GM19468 (cell line): ENCODE data around the gene IL1R1.
"Not testable (repeated sequence)": the region's sequence is repeated elsewhere in the genome, so short reads cannot be mapped to it uniquely, and the experiment has no call there.

ENCODE experiments used
- ATAC-seq: cut with Tn5 transposase; IDR thresholded peaks from one replicate; pipeline ENCODE4 v1.9.1; 2021; ENCODE audit warnings: mild to moderate bottlenecking, moderate library complexity, moderate number of reproducible peaks; ENCODE audit not compliant: unreplicated experiment; ENCODE audit errors: extremely low read depth

Gene IL1R1

DNA sequence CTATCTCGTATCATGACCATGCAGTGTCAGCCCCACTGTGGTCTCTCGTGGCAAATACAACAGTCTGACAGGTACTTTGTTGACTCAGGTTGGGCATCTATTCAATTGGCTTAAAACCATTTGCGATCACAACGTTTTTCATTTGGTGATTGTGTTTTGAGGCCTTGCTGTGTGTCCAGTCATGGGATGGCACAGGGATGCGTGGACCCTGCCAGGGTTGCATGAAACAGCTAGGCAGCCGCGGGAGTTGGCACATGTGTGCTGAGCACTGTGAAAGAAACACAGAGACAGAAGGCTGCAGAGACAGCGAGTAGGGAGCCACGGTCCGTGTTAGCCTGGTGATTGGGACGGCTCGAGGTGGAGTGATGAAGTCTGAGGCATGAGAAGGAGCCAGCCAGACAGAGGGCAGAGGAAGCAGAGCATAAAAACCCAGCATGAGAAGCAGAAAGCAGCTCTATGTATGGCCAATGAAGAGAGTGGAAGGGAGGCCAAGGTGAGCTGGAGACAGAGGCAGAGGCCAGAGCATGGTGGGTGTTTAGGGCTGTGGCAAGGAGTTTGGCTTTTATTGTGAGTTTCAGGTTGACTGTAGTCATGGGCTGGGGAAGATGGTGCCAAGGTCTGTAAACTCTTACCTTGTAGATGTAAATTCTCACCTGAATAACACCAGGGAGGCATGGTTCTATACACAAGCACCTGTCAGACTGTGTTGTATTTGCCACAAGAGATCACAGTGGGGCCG is 31.8 kb upstream of the IL1R1 start:
- no peak for ATAC-seq

DNA sequence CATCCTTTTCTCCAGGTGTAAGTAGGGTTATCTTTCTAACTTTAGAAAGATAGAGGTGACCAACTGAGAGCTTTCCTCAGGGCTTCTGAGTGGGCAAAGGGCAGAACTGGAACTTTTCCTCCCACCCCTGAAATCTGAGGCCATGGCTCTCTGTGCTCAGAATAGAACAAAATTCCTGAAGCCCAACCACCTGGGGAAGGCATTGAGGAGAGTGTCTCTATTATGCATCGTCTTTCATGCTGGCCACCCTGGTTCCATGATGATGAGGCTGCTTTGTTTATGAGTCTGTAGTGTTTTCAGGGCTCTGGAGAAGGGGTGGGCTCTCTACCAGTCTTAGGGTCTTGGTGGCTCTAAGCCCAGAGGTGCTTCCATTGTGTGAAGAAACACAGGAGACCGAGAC is 30.7 kb upstream of the IL1R1 start:
- no peak for ATAC-seq

DNA sequence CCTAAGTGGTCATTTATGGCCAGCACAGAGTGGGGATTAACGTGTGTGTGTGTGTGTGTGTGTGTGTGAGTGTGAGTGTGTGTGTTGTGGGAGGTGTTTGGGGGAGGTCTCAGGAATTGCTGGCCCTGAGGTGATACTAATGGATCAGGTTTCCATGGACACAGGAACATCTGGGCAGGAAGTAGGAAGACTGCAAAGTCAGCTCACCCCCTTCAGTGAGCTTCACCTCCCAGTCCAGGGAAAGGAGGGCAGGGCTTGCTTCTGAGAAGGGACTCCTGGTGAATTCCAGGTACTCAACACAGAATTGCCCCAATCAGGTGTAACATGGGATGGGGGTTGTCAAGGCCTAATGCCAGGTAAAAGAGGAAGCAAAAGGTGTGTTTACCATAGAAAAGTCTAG is 30.3 kb upstream of the IL1R1 start:
- ATAC-seq, result no peak

DNA sequence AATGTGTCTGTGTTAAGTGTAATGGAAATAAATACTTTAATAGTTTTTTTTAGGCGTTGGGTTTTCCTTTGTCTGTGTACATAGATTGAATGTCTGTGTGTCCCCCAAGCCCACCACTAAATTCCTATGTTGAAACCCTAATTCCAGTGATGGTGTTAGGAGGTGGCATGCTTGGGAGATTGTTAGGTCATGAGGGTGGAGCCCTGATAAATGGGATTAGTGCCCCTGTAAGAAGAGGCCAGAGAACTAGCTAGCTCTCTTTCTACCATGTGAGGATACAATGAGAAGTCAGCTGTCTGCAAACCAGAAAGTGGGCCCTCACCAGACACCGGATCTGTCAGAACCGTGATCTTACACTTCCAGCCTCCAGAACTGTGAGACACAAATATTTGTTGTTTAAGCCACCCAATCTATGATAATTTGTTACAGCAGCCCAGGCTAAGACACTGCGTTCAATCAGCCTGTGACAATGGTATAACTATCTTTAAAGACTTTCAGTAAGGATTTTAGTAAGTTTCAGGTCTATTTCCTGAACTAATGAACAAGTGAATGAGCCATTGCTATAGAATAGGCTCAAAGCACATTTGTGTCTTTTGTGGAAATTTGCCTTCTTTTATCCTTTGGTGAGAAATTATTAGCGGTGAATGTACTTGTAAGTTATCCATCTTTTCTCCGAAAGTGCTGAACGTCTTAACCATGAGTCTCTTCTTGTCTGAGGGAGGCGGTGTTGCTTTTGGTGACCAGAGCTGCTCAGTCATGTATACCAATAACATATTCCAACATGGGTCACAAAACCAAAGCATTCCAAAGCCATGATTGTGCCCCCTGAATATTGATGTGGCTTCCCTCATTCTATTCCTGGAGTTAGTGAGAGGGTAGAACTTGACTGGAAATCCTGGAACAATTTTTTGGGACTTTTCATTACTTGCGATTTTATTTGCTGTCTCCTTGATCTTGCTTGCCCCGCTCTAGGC is 29.6 kb upstream of the IL1R1 start:
- no peak for ATAC-seq

DNA sequence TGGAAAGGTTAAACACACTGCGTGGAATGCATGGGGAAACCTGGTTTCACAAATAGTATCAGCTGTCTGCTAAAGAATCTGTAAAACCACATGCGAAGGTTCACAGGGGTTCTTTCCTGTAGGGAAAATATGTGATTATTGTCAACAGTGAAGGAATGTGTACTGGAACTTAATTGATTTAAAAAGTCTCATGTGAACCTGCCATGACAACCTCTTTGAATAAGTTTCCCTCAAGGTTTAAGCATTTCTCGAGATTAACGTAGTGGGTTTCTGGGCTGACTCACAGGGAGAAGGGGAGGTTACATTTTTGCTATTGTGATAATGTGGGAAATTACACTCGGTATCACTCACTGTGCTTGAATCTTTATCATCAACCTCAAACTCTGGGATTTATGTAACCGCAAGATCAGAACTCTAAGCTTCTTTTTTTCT is 28.2 kb upstream of the IL1R1 start:
- ATAC-seq, result no peak

DNA sequence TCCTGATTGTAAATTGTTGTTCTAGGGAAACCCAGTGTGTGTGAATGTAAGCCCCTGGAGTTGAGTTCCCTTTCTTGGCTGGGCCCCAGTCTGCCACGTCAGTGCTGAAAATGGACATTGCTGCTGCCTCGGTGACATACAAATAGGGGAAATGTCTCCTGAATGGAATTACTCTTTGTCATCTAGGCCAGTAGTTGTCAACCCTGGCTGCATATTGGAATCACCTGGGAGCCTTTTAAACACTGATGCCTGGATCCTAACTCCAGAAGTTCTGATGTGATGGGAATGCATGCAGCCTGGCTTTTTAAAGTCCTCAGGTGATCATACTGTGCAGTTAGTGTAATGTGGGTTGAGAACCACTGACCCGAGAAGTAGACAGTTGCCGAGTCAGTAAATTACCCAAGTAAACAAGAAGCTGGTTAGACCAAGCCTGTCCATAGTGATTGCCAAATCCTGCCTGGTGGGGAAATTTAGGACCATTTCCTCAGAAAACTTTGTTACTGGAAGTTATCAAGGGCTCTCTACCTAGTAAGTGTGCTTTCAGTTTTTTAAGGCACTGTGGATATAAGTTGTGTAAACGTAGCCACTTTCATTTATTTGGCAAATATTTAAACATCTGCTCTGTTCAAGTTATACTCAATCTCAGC is 27.6 kb upstream of the IL1R1 start:
- no peak for ATAC-seq

DNA sequence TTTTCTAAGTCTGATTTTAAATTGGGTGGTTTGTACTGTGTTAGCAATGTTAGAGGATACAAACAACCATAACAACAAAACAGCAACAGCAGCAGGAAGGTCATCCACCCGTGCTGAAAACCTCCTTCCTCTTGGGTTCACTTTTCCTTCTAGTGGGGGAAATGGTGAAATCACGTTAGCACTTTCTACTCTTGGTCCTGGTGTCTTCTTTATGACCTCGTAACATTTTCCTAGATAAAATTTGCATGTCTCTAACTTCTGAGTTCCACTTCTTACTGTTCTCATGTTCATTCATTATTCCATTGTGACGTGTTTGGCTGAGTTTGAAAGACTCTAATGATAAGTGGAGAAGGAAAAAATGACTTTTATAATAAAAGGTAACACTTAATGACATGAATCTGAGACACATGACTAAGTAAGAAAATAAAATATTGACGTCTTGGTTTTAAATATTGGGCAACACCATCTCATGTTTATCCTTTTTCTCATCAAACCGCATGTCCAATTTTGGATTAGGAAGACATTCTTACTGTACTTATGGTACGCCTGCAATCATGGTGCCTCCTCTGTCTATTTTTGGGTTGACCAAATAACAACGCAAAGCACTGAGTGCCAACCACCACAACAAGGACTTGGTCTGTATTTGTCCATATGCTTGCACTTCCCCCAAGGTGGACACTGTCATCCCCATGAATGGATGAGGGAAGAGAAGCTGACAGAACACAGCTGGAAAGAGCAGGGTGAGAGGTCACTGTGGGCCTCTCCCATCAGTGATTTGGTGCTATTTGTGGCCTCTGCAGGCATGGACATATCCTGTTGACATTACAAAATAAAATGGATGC is 25.7 kb upstream of the IL1R1 start:
- ATAC-seq, result no peak

DNA sequence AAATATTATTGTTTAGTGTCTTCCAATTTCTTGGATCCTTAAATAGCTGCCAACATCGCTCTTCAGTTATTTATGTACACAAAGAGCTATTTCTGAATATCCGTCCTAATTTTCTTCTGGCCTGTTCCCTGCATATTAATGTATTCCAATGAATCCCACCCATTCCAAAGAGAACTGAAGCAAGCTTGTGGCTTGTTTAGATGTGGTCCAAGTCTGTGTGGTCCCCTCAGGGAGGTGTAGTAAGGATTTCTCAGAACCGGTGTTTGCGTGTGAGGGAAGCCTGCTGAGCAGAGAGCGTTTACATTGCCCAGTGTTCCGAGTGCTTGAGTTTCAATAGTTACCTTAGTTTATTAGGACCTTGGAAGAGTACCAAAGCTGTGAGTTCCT is 25.1 kb upstream of the IL1R1 start:
- no peak for ATAC-seq

DNA sequence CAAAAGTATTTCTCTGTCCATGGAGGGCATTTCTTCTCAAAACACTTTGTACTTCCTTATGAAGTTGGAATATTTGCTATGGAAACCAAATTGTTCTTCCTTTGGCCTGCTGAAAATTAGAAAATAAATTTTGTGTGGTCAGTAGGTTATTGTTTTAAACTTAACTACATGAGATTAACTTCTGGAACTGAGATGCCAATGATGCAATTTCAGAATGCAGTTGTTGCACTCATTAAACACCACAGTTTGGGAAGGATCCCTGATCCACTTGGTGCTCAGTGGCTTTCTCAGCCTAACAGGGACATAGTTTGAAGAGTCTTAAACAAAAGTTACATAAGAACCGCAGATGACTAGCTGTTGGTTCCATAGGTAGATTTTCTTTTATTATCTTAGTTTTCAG is 23.3 kb upstream of the IL1R1 start:
- ATAC-seq, result no peak

DNA sequence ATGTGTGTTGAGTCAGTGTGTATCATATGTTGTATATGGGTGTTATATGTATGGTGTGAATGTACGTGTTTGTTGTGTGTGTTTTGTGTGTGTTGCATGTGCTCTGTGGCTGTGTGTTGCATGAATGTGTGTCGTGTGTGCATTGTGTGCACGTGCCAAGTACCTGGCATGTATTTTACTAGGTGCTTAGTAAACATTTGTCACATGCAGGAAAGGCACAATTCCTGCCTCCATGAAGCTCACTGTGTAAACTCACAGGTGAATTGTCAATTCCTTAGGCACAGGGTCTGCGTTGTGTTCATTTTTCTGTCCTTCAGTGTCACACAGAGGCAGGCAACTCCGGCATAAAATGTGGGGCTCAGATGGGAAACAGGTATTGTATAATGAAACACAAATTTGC is 22.3 kb upstream of the IL1R1 start:
- ATAC-seq, result no peak

DNA sequence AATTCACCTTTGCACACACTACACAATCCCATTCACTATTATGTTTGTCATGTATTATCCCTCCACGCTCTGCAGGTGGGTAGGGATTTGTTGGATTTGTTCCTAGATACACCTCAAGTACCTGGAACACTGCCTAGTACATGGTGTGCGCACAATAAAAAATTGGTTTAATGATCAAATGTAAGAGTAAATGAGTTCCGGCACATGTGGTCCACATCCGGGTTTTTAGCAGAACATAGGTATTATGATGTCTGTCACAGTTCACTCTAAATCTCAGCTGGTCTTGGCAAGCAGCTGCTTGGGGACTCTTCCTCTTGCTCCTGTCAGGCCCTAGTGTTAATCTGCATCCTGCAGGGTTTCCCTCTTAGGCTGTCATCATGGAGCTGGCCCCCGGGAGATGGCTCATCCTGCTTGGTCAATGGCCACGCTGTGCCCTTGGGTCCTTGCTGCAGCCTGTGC is 21.8 kb upstream of the IL1R1 start:
- no peak for ATAC-seq

DNA sequence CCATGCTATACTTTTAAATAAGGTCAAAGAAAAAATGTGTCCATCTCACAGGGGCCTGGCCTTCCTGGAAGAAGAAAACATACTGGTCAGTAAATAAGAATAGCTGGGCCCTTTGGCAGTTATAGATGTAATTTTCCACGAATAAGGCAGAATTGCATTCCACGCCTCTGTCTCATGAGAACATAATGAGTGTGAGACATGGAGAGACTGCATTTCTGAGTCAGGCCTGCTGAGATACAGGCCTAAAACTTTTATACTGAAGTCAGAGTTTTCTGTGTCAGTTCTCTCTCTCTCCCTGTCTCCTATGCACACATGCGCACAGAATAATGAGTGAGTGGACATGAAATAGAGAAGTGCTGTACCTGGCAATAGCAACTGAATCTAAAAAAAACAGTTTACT is 20.4 kb upstream of the IL1R1 start:
- no peak for ATAC-seq

DNA sequence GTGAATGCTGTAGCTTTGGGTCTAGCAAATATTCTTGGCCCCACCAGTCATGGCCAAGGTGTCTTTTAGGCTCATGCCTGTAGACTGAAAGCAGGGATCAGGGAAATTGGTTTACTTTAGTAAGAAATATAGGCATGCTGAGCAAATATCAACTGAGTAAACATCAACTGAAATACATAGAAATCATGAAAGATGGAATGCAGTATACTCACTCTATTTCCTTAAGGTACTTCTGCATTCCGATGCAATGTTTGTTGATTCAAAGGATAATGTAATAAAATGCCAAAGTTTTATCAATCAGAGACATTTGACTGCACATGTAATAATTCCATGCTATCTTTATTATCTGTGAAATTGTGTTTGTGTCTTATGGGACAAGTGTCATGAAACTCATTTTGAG is 19.6 kb upstream of the IL1R1 start:
- no peak for ATAC-seq

DNA sequence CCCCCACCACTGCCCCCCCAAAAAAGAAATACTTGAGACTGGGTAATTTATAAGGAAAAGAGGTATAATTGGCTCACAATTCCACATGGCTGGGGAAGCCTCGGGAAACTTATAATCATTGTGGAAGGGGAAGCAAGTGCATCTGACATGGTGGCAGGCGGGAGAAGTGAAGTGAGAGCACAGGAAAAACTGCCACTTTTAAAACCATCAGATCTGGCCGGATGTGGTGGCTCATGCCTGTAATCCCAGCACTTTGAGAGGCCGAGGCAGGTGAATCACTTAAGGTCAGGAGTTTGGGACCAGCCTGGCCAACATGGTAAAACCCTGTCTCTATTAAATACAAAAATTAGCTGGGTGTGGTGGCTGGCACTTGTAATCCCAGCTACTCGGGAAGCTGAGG is 18.1 kb upstream of the IL1R1 start:
- ATAC-seq, result not testable (repeated sequence)

DNA sequence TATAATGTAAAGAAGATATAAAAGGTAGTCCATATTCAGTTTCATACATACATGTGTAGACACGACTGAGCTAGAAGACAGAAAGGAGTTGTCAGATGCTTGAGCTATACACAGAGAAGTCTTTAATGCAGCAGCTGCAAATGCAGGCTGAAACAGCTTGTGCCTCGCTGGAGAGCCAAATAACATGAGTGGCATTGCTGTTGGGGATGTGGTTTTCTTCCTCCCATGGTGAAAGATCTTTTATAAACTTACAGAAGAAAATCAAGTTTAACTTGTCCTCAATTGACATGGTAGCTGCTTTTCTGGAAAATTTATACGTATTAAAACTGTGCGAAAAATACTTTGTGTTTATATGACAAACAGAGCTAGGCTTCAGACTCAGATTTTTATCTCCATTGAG is 16.4 kb upstream of the IL1R1 start:
- no peak for ATAC-seq

DNA sequence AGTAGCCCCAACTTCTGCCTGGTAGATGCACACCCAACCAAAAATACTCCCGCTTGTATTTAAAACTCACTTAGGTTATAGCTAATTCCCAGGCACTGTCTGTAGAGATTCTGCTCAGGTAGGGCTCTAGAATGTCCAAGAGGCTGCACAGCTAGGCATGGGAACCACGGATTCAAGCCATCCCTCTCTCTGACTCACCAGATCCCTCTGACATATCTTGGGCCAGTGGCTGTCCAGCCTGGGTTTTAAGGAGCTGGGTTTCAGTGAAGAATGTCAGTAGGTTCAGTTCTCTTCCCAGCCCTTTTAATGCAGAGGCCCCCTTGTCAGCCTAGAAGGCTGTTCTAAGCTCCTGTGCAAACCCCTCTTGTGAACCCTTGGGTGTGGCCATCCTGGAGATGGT is 15.9 kb upstream of the IL1R1 start:
- no peak for ATAC-seq

DNA sequence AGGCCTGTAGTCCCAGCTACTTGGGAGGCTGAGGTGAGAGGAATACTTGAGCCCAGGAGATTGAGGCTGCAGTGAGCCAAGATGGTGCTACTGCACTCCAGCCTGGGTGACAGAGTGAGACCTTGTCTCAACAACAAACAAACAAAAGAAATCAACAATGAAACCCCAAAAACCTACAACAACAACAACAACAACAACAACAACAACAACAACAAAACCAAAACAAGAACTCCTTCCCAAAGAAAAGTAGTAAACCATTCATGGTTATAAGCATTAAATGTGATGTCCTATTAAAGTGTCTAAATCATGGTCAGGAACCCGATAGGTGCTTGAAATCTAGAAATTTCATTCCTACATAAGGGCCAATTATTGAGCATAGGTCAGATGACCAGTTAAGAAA is 13.5 kb upstream of the IL1R1 start:
- ATAC-seq, result no peak

DNA sequence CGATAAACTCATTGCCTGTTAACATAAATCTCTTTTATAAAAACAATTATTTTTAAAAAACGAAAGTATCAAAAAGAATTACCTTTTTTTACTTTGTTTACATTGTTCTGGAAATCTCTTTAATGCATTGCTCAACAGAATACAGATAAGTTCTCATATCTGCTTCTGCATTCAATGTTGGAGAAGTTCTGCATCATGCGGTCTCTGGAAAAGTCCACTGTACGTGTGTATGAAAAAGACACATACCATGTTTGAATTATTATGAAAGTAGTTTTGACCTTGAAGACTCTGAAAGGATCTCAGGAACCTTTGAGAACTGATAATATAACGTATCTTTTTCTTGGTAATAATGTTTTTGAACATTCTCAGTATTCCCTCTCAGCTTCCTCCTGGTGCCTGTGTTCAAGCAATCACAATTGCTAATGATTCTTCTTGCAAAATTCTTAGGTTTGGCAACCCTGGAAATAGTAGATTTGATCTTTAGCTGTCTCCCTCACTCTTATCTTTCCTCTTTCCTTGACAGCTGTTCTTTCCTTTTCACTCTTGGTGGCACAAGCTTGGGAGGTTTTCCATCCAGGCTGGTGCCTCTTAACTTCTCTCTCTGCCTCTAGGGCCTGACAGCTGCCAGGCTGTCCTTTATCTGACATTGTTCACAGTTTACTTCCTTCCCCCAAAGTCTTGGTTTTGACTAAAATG is 12.4 kb upstream of the IL1R1 start:
- ATAC-seq, result no peak

DNA sequence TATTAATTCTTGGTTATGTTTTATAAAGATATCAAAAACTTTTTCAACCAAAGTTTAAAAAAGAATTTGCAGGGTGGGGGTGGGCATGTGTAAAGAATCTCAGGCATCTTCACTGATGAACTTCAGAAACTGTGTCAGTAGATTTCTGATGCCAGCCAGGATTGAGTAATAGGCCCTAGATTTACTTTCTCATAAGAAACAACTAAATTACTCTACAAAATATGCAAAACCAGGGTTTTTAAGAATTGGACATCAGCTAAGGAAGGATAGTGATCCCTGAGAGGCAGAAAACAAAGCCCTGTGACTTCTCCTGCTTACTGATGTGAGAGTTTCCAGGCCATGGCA is 11.9 kb upstream of the IL1R1 start:
- ATAC-seq, result no peak

DNA sequence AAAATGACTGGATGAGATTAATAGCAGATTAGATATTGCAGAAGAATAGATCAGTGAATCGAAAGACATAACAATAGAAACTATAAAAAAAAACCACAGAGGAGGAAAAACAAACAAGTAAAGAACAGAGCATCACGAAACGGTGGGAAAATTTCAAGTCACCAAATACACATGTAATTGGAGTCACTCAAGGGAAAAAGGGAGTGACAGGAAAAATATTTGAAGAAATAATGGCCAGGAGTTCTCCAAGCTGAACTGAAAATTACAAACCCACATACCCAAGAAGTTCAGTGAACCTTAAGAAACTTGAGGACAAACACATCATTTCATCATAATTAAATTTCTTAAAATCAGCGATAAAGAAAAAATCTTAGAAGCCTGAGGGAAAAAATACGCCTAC is 11.0 kb upstream of the IL1R1 start:
- ATAC-seq, result no peak
